LNCAP (cell line): ENCODE measurements around the gene EPS8L3.

Experiments used
- CTCF ChIP-seq: fragments of 450-650 bp; IDR thresholded peaks from 2 replicates; pipeline ENCODE4 v1.5.1; 2017; ENCODE audit warnings: mild to moderate bottlenecking

Gene EPS8L3

DNA sequence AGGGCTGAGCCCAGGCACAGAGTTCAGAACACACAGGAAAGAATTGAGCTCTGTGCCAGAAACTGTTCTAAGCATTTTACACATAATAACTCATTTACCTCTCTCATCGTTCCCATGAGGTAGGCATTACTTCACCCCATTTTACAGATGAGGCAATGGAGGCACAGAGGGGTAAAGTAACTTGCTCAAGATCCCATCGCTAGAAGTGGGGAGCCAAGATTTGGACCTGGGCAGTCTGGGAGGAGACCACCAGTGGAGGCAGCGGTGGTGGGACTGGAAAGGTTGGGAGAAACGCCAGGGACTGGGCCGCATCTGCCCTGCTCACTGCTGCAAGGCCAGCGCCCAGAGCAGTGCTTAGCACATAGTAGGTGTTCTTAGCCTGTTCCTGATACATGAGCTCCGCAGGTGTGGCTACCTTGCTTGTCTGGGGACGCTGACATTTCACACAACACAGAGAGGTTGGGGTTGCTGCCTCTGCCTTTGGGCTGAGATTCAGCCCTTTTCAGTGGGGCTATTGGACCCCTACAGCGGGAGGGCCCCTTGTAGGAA, 27.8 kb upstream of the EPS8L3 start:
- TF ChIP-seq CTCF, result no peak

DNA sequence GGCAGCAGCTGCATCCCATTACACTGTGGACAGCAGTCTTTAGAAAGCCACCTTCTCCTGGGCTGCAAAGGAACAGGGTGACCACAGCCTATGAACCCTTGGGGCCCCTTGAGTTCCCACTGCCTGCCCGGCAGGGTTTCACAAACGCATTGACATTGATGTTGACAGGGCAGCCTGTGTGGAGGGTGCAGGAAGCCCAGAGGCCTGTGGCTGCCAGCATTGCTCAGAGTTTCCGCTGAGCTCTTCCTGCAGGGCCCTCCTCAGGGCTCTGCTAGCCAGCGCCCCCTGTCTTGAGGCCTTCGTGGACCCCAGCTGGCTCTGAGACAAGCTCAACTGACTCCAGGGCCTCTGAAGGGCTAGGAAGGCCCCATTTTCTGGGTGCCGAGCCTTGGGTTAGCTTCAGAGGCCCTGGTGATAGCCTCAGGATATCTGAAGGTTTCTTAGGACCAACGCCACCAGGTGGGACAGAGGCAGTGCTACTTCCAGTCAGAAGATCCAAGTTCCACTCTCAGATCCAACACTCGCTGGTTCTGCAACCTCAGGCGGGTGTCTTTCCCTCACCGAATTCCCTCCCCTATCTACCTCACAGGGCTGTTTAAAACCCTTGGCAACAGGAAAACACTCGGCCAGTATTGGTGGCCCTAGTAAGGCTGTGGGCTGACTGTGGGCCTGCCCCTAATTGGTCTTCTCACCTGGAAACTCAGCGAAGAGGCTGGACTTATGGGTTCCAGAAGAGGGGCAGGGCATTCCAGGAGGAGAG, 27.2 kb upstream of the EPS8L3 start:
- TF ChIP-seq CTCF, result no peak

- TF ChIP-seq CTCF, result no peak
Measured at GRCh38 chr1:109790329-109790728, 26.6 kb upstream of the EPS8L3 start.

- no peak for TF ChIP-seq CTCF
Measured at GRCh38 chr1:109789551-109790180, 25.9 kb upstream of the EPS8L3 start.

GRCh38 chr1:109788695-109789521, 25.2 kb upstream of the EPS8L3 start:
- TF ChIP-seq CTCF, result no peak

DNA sequence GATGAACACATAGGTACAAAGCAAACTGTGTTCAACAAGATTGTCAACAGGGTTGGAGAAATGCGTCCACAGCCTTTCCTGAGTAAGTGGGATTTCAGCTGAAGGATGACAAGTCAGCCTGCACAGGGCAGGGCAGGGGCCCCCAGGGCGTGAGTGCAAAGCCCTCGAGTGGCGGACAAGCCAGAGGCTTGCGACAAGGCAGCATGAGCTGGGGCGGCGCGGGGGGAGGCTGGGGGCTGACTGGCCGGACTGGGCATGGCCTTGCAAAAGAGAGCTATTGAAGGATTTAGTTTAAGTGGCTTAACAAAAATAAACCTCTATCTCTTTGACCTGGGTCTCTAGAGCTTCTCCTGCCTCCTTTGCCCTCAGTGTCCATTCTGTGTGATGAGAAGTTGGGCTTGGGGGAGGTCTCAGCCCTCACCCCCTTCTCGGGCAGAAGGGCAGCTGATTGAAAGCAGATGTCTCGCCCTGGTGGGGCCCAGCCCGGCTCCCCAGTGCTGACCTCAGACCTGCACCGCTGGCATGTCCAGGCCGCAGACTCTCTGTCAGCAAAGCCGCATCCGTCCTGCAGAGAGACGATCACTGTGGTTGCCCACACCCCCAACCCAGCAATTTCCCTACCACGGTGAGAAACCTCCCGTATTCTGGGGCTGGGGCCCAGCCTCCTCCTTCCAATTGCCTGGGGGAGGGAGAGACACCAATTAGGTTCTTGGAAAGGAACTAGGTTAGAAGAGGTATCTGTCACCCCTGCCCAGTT, 24.3 kb upstream of the EPS8L3 start:
- TF ChIP-seq CTCF, result no peak
